Common myeloid progenitor, CD34-positive (primary cell): Measurements from ENCODE around the gene GATA5.

Source experiments
- CTCF ChIA-PET: fragments of 350-600 bp; sonication (Branson Sonifier 250); formaldehyde crosslinking; loops from one replicate; lab custom pipeline; 2021; ENCODE audit warnings: antibody characterized with exemption; lab: Charles Lee
- POLR2A ChIA-PET: fragments of 350-600 bp; sonication (Branson Sonifier 250); formaldehyde crosslinking; loops from one replicate; lab custom pipeline; 2021; ENCODE audit warnings: antibody characterized with exemption; lab: Charles Lee
- DNase-seq, 3 donors: peaks; one replicate each; pipeline versions ENCODE4 v3.0.0 to v3.0.0-alpha.2; 2013
- H3K27ac ChIP-seq, 2 experiments: 1 replicate in 1 of 2; 2 replicates in 1 of 2; pipeline ENCODE4 v1.7.0; 2013; ENCODE audit warnings: inconsistent platforms in 2 of 2, low read length in 2 of 2, mild to moderate bottlenecking in 2 of 2, low read depth in 1 of 2, moderate library complexity in 1 of 2; ENCODE audit not compliant: severe bottlenecking in 2 of 2, insufficient read depth in 1 of 2, poor library complexity in 1 of 2
- H3K27me3 ChIP-seq, 5 experiments: replicated peaks in 2 of 5; 1 replicate in 3 of 5; 2 replicates in 2 of 5; pipeline versions ENCODE4 v1.6.1 to v1.7.0; 2013; ENCODE audit warnings: low read length in 4 of 5, mild to moderate bottlenecking in 2 of 5, moderate library complexity in 2 of 5, inconsistent platforms in 1 of 5; ENCODE audit not compliant: insufficient read depth in 5 of 5, control insufficient read depth in 4 of 5
- H3K36me3 ChIP-seq, 4 experiments: 1 replicate in 2 of 4; 2 replicates in 2 of 4; pipeline versions ENCODE4 v1.6.1 to v1.7.0; 2013; ENCODE audit warnings: low read length in 3 of 4, control low read depth in 1 of 4, mild to moderate bottlenecking in 1 of 4; ENCODE audit not compliant: control insufficient read depth in 4 of 4, insufficient read depth in 4 of 4
- H3K4me1 ChIP-seq, 4 experiments: 1 replicate in 3 of 4; 2 replicates in 1 of 4; pipeline versions ENCODE4 v1.6.1 to v1.7.1; 2013; ENCODE audit warnings: low read length in 3 of 4, mild to moderate bottlenecking in 3 of 4, control low read depth in 1 of 4, inconsistent platforms in 1 of 4, moderate library complexity in 1 of 4; ENCODE audit not compliant: control insufficient read depth in 4 of 4, insufficient read depth in 4 of 4; ENCODE audit errors: control extremely low read depth in 1 of 4
- H3K4me3 ChIP-seq, 7 experiments: 1 replicate in 4 of 7; 2 replicates in 3 of 7; pipeline versions ENCODE4 v1.5.1 to v1.7.0; 2013; ENCODE audit warnings: mild to moderate bottlenecking in 7 of 7, low read length in 6 of 7, moderate library complexity in 6 of 7, inconsistent platforms in 2 of 7, low read depth in 2 of 7, control low read depth in 1 of 7; ENCODE audit not compliant: insufficient read depth in 4 of 7, control insufficient read depth in 1 of 7; ENCODE audit errors: extremely low read depth in 1 of 7
- H3K9me3 ChIP-seq, 5 experiments: 1 replicate in 4 of 5; 2 replicates in 1 of 5; pipeline versions ENCODE4 v1.6.1 to v1.7.1; 2013; ENCODE audit warnings: low read length in 4 of 5, mild to moderate bottlenecking in 2 of 5, inconsistent platforms in 1 of 5, low read depth in 1 of 5, moderate library complexity in 1 of 5; ENCODE audit not compliant: control insufficient read depth in 4 of 5, insufficient read depth in 2 of 5; ENCODE audit errors: control extremely low read depth in 1 of 5
- WGBS: methylation state at CpG from one replicate; pipeline ENCODE4 v1.1.5; 2013; ENCODE audit not compliant: insufficient coverage; 5-methylcytosine and 5-hydroxymethylcytosine counted together

GATA5 gene

DNA sequence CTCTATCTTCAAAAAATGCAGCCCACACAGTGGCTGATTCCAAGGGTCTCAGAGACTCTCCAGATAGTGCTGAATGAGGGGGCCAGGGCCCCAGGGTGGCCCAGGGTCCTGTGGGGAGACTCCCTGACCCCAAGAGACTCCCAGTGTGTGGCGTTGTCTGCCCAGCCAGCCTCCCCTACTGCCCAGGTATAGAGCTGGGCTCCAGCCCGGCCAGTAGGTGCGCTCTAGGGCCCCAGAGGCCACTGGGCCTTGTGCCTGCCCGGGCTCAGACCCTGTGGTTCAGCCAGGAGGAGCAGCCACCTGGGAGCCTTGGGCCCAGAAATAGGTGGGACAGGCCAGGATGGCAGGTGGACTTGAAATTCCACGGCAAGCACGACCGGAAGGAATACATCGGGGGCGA, 30.3 kb upstream of the GATA5 start:
- WGBS = 100% methylated on average over 3 of the region's 9 CpGs
- Histone ChIP-seq H3K4me3 (no peak overlapping the region), H3K36me3 (no peaks in the 10 kb centered on the region), H3K4me1 (peaks cover 0 to 14% (median 8%) of the 10 kb centered on the region in 4 experiments), H3K9me3 (no peaks in the 10 kb centered on the region), H3K27me3 (peaks cover 0 to 2% (median 0%) of the 10 kb centered on the region in 5 experiments), H3K27ac (no peak overlapping the region)
- ChIA-PET CTCF (interaction anchor here (0.9 to 2.1 kb wide), 4 partner anchors 9 to 111 kb away, joined by 3 to 11 read pairs (median 4); no protein-coding TSS in a partner anchor), POLR2A (no interaction called here)
- DNase-seq = no peak

DNA sequence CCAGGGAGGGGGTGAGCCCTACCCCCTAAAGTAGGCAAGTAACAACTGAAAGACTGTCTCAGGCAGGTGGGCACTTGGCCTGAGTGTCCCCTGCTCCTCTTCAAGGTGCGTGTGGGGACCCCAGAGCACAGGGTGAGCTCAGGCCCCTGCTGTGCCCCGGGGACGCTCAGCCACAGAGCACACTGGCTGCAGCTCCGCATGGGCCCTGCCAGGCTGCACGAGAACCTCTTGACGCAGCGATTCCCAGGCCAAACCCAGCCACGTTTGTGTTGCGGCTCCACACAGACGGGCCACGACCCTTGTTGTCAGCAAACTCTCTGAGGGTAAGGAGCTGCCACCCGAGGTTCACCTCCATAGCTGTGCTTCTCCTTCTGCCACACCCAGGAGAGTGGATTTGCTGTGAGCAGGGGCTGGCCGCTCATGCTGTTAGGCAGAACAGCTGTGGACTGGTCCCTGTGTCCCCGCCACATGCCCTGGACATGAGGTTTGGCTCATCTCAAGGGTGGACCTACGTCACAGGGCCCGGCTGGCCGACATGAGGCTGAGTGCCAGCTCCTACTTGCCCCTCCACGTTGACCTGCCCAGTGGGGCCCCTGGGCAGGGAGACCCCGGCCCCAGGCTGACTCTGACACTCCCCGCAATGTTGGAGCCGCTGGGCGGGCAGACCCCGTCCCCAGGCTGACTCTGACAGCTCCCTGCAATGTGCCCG, 29.7 kb upstream of the GATA5 start:
- H3K9me3 ChIP-seq = no peaks in the 10 kb centered on the region
- ChIA-PET POLR2A (interaction anchor here (0.9 kb wide), 1 partner anchor 41 kb away, joined by 3 read pairs; no protein-coding TSS in a partner anchor), CTCF (interaction anchor here (0.9 to 2.1 kb wide), 5 partner anchors 8 to 111 kb away, joined by 3 to 11 read pairs (median 3); no protein-coding TSS in a partner anchor)
- no peaks in the 10 kb centered on the region for H3K36me3 ChIP-seq
- H3K4me3 ChIP-seq = no peak overlapping the region
- 86% methylated on average over 22 of the region's 24 CpGs for WGBS
- DNase-seq = no peak
- peaks cover 0 to 2% (median 0%) of the 10 kb centered on the region in 5 experiments for H3K27me3 ChIP-seq
- peaks cover 0 to 16% (median 9%) of the 10 kb centered on the region in 4 experiments for H3K4me1 ChIP-seq
- H3K27ac ChIP-seq = no peak overlapping the region

DNA sequence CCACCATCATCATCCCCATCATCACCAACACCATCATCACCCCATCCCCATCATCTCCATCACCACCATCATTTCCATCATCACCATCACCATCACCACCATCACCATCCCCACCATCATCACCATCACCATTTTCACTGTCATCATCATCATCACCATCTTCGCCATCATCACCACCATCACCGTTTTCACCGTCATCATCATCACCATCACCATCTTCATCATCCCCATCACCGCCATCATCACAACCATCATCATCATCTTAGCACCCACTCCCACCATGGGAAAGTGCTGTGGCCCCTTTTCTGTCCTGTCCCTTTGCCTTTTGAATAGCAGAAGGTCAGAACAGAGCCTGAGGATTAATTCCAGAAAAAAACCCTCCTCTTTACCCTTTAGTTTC, 28.5 kb upstream of the GATA5 start:
- Histone ChIP-seq H3K36me3 (no peaks in the 10 kb centered on the region), H3K4me3 (no peak overlapping the region), H3K9me3 (no peaks in the 10 kb centered on the region), H3K4me1 (peaks cover 0 to 23% (median 17%) of the 10 kb centered on the region in 4 experiments), H3K27me3 (peaks cover 0 to 2% (median 0%) of the 10 kb centered on the region in 5 experiments), H3K27ac (no peak overlapping the region)
- DNase-seq = no peak
- CTCF ChIA-PET = interaction anchor here (0.7 to 3.3 kb wide), 2 partner anchors 112 to 287 kb away, joined by 3 to 19 read pairs; no protein-coding TSS in a partner anchor
- POLR2A ChIA-PET = no interaction called here
- 100% methylated on average over 4 of the region's 4 CpGs for WGBS

DNA sequence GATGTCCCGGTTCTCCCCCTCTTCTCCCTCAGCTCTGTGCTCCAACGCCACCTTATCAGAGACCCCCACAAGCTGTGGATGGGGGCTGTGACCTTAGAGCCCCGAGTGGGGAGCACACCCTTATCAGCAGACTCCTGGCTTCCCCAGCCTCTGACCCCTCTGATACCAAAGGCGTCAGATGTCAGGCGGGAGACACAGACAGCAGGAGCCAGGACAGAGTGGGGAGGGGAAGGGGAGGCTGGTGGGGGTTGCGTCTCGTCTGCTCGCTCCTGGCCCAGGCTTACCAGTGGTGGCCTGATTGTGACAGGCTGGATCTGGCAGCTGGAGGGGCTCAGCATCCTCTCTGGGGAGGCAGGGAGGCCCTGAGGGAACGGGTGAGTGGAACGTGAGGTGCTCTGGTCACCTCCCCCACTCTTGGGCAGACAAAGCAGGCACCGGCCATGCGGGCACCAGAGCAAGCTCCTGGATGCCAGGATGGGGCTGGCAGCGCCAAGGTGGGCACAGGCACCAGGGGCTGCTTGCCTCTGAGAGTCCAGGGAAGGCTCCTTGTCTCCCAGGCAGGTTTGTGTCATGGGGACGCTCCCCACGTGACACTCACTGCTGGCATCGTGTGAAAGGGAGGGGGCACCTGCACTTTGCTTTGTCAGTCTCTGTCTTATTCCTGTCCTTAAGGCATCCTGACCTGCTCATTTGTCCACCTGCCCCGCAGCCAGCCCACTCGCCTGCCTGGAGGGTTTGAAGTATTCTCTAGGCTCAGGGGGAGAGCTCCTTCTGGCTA, 27.8 kb upstream of the GATA5 start:
- ChIA-PET CTCF (interaction anchor here (0.7 to 3.3 kb wide), 5 partner anchors 9 to 288 kb away, joined by 3 to 19 read pairs (median 3); no protein-coding TSS in a partner anchor), POLR2A (no interaction called here)
- WGBS = 87% methylated on average over 10 of the region's 18 CpGs
- Histone ChIP-seq H3K27ac (no peak overlapping the region), H3K27me3 (peaks cover 0 to 2% (median 0%) of the 10 kb centered on the region in 5 experiments), H3K4me3 (no peak overlapping the region), H3K4me1 (peaks cover 0 to 23% (median 17%) of the 10 kb centered on the region in 4 experiments), H3K36me3 (no peaks in the 10 kb centered on the region), H3K9me3 (no peaks in the 10 kb centered on the region)
- no peak for DNase-seq

DNA sequence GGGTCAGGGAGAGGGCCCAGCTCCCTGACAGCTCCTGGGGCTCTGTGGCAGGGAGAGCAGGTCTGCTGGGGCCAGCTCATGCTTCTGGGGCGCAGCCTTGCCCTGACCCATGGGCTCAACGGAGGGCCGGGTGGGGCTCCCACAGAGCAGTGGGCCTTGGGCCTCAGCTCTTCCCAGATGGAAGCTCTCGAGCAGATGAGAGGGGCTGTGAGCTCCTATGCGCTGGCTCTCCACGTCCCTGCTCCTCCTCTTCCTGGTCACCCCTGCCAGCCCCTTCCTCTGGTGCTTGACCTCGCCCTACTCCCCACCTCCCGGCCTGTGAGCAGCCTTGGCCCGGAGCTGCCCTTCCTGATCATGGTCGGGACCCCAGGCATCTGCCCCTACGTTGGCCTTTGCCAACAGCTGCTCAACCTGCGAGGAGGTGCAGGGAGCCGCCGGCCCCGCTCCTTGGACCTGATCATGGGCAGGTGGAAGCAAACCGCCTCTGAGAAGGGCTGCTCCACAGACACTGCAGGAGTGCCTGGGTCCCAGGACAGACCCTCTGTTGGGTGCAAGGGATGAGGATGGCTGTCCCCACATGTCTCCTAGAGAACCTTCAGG, 26.8 kb upstream of the GATA5 start:
- no peak overlapping the region for H3K4me3 ChIP-seq
- peaks cover 0 to 23% (median 17%) of the 10 kb centered on the region in 4 experiments for H3K4me1 ChIP-seq
- POLR2A ChIA-PET = interaction anchor here (1.3 kb wide), 1 partner anchor 115 kb away, joined by 4 read pairs; no protein-coding TSS in a partner anchor
- WGBS = 97% methylated on average over 16 of the region's 16 CpGs
- no peak for DNase-seq
- CTCF ChIA-PET = interaction anchor here (0.8 to 3.3 kb wide), 6 partner anchors 10 to 114 kb away, joined by 3 to 19 read pairs (median 4); no protein-coding TSS in a partner anchor
- peaks cover 0 to 2% (median 0%) of the 10 kb centered on the region in 5 experiments for H3K27me3 ChIP-seq
- H3K36me3 ChIP-seq = no peaks in the 10 kb centered on the region
- no peak overlapping the region for H3K27ac ChIP-seq
- H3K9me3 ChIP-seq = no peaks in the 10 kb centered on the region

DNA sequence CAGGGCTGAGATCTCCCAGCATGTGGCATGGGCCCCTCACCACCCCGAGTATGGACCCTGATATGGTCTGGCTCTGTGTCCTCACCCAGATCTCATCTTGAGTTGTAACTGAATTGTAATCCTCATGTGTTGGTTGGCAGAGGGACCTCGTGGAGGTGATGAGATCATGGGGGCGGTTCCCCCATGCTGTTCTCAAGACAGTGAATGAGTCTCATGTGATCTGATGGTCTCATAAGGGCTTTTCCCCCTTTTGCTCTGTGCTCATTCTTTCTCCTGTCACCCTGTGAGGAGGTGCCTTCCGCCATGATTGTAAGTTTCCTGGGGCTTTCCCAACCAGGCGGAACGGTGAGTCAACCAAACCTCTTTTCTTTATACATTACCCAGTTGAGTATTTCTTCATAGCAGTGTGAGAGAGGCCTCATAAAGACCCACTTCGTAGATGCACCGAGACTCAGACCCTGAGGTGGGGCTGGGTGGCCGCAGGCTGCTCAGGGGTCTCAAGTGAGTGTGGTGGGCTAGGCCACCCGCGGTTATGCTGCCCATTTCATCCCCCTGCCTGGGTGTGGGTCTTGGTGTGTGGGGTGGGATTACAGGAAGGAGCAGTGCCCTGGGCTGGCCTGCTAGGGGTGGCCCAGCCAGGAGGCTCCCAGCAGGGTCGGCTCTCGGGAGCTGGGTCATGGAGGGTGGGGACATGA, 26.2 kb upstream of the GATA5 start:
- 87% methylated on average over 7 of the region's 13 CpGs for WGBS
- peaks cover 0 to 23% (median 17%) of the 10 kb centered on the region in 4 experiments for H3K4me1 ChIP-seq
- H3K36me3 ChIP-seq = no peaks in the 10 kb centered on the region
- H3K27ac ChIP-seq = no peak overlapping the region
- ChIA-PET CTCF (interaction anchor here (0.7 to 3.3 kb wide), 7 partner anchors 11 to 117 kb away, joined by 3 to 19 read pairs (median 3); no protein-coding TSS in a partner anchor), POLR2A (interaction anchor here (1.3 kb wide), 1 partner anchor 115 kb away, joined by 4 read pairs; no protein-coding TSS in a partner anchor)
- peak; percentile 75 to 95 (median 94) for DNase-seq
- H3K27me3 ChIP-seq = peaks cover 0 to 3% (median 0%) of the 10 kb centered on the region in 5 experiments
- no peak overlapping the region for H3K4me3 ChIP-seq
- H3K9me3 ChIP-seq = no peaks in the 10 kb centered on the region
